CD4-positive, alpha-beta T cell treated with Interferon alpha-2 for 1 hour (primary cell): ENCODE results near the gene TKFC.

ENCODE experiments used
- DNase-seq, 2 donors: peaks; one replicate each; pipeline ENCODE4 v3.0.0-alpha.2; 2020 to 2022

TKFC gene

DNA sequence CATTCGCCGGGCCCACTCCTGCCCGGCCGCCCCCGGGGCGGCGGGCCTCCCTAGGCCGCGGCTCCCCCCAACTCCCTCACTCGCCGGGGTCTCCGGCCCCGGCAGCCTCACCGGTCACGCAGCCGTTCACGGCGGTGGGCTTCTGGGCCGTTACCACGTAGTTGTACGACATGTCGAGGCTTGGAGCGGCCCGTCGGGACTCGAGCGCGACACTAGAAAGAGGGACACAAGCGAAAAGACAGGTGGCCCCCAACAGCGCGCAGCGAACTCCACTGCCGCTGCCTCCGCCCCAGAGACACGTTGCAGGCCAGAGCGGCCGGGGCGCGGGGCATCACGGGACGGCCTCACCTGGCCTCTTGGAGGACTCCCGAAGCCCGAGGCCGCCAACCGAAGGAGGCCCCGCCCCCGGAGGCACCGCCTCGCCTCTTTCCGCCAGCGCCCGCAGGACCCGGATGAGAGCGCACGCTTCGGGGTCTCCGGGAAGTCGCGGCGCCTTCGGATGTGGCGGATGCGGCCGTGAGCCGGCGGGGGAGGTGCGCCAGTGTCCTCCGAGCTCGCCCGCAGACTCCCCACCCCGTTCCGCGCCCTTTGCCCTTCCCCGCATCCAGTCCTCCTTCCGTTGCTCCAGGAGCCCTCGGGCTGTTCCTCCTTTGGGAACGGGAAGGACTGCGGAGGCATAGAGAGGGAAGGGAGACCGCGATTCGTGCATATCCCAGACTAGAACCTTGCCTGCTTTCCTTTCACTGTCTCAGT, at the start of gene TKFC, which contains the start of gene DDB1:
TSS of gene TKFC (plus strand) at position 432 of the 753 bp plus-strand sequence. CDS start 1,501 bp downstream, outside the sequence.
TSS of gene DDB1 (minus strand) at position 309 of the 753 bp plus-strand sequence. CDS start at position 172, 137 bp downstream.
- peak; percentile 95 to 97 for DNase-seq

DNA sequence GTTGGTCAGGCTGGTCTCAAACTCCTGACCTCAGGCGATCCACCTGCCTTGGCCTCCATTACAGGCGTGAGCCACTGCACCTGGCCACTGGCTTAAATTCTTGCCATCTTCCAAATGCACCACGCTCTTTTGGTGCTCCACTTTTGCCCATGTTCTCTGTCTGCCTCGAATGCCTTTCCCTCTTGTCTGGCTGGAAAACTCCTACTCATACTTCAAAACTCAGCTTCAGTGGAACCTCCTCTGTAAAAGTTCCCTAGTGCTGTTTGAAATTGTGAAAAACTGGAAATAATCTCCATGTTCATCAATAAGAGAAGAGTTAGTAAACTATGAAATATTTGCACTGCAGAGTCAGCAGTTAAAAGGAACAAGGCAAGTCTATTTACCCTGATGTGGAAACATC, 49.4 kb upstream of the TKFC start:
- DNase-seq = no peak

DNA sequence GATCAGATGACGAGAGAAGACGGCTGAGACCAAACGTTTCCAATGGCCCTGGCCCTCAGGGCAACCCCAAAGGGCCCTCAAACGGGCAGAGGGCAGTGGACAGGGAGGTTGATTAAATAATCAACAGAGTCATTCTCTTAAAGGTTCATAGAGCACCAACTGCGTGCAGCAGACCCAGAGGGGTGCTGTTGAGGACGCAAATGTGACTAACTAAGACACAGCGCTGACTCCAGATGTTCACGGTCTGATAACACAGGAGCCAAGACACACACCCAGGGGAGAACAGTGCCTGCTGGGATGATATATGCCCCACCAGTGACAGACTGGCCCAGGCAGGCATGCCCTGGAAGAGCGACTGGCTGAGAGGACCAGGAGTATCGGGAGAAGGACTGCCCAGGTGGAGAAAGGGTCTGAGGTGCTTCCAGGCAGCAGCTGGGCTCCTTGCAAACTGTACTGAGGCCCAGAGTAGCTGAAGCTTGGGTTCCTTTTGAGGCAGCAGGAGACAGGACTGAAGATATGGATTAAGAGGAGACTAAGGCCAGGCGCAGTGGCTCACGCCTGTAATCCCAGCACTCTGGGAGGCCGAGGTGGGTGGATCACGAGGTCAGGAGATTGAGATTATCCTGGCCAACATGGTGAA, 45.6 kb upstream of the TKFC start:
- DNase-seq = no peak

- no peak for DNase-seq
Measured at GRCh38 chr11:61290905-61291690, 41.9 kb upstream of the TKFC start.

DNA sequence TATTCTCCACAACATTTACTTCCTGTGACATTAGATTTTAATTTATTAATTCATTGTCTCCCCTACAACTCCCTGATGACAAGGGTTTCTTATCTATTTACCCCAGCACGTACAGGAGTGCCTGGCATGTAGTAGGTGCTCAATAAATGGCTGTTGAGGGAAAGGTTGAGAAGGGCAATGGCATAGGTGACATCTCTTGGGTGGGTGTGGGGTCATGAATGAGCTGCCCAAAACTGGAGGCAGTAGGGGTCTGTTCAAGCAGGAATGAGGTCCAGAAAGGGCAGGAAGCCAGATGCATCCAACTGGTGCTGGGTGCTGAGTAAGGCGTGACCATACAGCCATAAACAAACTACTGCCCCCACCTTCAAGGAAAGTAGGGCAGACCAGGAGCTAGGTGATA, 40.7 kb upstream of the TKFC start:
- DNase-seq = no peak

- no peak for DNase-seq
Measured at GRCh38 chr11:61293867-61294716, 38.9 kb upstream of the TKFC start.

GRCh38 chr11:61294717-61295595, 38.1 kb upstream of the TKFC start, which contains the start of gene VWCE:
VWCE (minus strand) TSS chr11:61295316; CDS start chr11:61295037, 279 bp downstream.
- DNase-seq = peak; percentile 39 to 54

DNA sequence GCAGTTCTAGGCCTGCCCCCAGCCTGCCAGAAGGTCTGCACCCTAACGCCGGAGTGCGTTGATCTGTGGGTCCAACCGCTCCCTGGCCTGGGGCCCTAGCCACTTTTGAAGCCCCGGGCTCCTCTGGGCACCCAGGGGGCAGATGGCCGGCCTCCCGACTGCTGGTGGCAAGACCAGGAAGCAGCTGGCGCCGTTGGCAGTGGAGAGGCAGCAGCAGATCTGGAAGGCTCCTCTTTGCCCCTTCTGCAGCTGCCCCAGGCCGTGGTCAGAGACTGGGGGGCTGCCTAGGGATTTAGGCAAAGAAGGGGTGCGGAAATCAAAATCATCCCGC, 37.5 kb upstream of the TKFC start:
- DNase-seq = no peak

- no peak for DNase-seq
Measured at GRCh38 chr11:61297341-61297740, 35.7 kb upstream of the TKFC start.

- DNase-seq = no peak
Measured at GRCh38 chr11:61297746-61298145, 35.3 kb upstream of the TKFC start.

- DNase-seq = no peak
Measured at GRCh38 chr11:61298663-61299244, 34.3 kb upstream of the TKFC start.

GRCh38 chr11:61302550-61302949, 30.5 kb upstream of the TKFC start:
- DNase-seq = no peak

- no peak for DNase-seq
Measured at GRCh38 chr11:61303725-61304124, 29.3 kb upstream of the TKFC start.

GRCh38 chr11:61305417-61305816, 27.6 kb upstream of the TKFC start:
- no peak for DNase-seq

GRCh38 chr11:61306221-61306620, 26.8 kb upstream of the TKFC start:
- no peak for DNase-seq

DNA sequence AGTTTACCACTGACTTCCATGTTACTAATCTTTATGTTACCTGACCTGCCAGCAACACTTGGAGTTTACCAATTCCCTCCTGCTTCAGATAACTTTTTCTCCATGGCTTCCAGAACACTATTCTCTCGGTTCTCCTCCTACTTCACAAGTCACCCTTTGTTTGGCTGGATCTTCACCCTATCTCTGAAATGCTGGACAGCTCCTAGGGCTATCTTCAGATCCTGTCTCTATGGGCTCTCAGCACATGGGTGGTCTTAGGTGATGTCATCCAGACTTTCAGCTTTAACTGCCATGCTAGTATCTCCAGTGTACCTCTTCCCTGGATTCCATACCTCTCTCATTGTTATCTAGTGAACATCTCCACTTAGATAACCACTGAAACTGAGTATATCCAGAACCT, 25.7 kb upstream of the TKFC start:
- DNase-seq = no peak

- DNase-seq = no peak
Measured at GRCh38 chr11:61309141-61309540, 23.9 kb upstream of the TKFC start.

DNA sequence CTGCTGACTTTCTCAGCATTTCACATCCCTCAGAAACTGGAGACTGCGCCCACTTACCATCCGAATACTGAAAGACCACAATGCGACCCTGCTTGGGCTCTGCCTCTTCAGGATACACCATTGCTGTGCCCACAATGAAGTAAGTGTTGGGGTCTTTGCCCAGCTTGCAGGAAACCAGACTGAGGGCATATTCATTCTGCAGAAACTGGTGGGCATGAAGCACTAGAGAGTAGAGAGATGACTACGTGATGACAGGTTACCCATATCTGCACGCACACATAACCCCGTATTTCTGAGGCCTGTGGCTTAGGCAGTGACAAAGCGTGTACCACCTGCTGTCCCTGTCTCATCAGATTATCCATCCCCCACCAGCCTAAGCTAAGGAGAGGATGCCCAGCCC, 23.3 kb upstream of the TKFC start:
- DNase-seq = no peak

DNA sequence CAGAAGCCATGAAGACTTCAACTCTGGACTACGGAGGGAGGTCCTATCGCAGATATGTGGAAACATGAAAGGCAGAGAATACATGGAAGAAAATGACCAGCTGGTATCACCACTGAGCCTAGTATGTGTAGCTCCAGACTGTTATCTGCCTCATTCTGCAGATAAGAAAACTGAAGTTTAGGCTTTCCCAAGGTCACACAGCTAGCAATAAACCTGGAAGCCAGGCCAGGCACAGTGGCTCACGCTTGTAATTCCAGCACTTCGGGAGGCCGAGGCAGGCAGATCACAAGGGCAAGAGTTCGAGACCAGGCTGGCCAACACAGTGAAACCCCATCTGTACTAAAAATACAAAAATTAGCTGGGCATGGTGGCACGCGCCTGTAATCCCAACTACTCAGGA, 22.3 kb upstream of the TKFC start:
- DNase-seq = no peak

DNA sequence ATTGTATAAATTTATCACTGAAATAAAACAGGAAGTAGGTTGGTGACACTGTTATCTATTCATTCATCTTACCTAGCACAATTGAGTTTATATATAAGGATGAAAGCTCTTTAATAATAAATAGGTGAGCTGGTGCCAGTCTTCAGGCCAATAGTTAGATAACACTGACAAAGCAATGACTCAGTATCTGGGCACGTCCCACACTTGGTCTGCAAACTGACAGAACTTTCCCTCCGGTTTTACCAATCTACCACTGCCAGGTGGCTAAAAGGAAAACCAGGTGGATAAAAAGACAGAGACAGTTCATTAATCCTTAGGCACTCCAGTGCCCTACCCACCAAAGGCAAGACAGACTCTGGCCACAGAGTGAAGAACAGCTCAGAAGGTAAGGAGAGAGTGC, 17.8 kb upstream of the TKFC start:
- no peak for DNase-seq
